ENCODE data around the gene HOXC5. TPM values are rescaled to one million over a fixed set of nuclear protein-coding genes. Genes with fewer than 3 reads are reported as not detected.
A peak's percentile ranks its signal among the peaks of the same experiment; 100 is the strongest.
"Not testable (repeated sequence)": the region's sequence is repeated elsewhere in the genome, so short reads cannot be mapped to it uniquely, and the experiment has no call there.

The HOXC5 gene
- total RNA-seq, 1 donor from 2014 or later, result not detected

DNA sequence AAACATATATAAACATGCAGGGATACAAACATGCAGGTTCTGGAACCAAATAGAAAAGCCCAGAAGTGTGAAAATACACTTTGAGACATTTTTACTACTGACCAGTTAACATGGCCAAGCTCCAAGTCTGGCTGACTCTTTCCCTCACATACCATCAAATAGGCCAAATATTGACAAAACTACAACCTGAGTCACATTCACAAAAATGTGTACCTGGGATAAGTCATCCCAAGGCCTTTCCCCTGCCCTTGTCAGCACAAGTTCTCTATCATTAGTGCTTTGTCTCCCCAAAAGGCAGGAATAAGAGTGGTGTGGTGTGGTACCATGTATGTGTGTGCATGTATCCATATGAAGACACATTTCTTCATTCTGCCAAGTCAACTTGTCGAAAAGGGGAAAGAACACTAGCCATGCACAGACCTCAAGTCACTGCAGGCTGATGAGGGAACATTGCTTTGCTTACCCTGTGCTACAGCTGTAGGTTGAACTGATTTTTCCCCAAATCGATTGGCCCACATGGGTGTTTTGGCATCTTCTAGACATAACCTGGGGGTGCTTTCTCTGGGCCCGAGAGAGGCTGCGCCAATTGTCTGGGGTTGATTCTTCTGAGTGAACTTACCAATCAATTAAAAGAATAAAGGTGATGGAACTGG lies 35.7 kb downstream of the HOXC5 start:
- Mint-ChIP-seq H3K9me3 (no peaks in the 10 kb centered on the region), H3K27ac (no peak overlapping the region), H3K4me3 (no peak overlapping the region), H3K4me1 (no peaks in the 10 kb centered on the region), H3K36me3 (ENCODE audit: low read depth) (no peaks in the 10 kb centered on the region), H3K27me3 (peaks cover 50% of the 10 kb centered on the region)
- no peak for DNase-seq
- intact Hi-C loops (cut with micrococcal nuclease), result no loop called here

DNA sequence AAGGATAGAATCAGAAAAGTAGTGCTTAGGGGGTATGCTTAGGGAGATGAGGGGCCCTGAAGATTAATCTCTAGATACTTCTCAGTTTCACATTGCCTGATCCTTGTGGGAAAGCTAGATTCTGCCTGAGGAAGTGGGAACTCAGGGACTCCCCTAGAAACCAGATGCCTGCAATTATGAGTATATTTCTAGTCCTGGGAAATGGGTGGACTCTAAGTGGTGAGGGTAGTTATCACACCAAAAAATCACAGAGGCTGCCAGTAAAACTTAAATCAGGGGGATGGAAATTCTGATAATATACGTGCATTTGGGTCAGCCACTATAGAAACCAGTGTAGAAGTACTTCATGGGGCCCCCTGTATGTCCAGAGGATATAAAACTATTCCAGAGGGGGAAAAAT lies 39.1 kb downstream of the HOXC5 start:
- Mint-ChIP-seq H3K27me3 (peaks cover 42% of the 10 kb centered on the region), H3K4me1 (no peaks in the 10 kb centered on the region), H3K36me3 (ENCODE audit: low read depth) (no peaks in the 10 kb centered on the region), H3K4me3 (no peak overlapping the region), H3K9me3 (no peaks in the 10 kb centered on the region), H3K27ac (no peak overlapping the region)
- no peak for DNase-seq
- intact Hi-C loops (cut with micrococcal nuclease), result no loop called here

DNA sequence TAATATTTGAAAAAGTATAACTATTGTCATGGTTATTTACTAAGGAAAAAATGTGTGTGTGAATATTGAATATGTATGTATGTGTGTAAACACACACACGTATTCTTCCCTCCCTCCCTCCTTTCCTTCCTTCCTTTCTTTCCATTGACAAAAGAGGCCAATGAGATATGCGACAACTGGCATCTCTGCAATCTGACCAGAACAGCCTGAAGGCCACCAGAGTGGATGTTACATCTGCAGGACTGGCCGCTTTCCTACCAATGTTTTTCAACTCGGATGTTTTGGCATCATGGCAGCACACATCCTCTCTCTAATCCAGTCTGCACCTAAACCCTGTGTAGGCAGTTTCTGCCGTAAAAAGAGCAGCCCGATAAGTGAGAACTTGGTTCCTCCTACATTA lies 41.5 kb downstream of the HOXC5 start:
- no peak overlapping the region for H3K4me3 Mint-ChIP-seq
- intact Hi-C loops (cut with micrococcal nuclease), result no loop called here
- no peaks in the 10 kb centered on the region for H3K4me1 Mint-ChIP-seq
- peaks cover 35% of the 10 kb centered on the region for H3K27me3 Mint-ChIP-seq
- no peak for DNase-seq
- no peaks in the 10 kb centered on the region for H3K9me3 Mint-ChIP-seq
- H3K36me3 Mint-ChIP-seq (ENCODE audit: low read depth), result no peaks in the 10 kb centered on the region
- no peak overlapping the region for H3K27ac Mint-ChIP-seq

DNA sequence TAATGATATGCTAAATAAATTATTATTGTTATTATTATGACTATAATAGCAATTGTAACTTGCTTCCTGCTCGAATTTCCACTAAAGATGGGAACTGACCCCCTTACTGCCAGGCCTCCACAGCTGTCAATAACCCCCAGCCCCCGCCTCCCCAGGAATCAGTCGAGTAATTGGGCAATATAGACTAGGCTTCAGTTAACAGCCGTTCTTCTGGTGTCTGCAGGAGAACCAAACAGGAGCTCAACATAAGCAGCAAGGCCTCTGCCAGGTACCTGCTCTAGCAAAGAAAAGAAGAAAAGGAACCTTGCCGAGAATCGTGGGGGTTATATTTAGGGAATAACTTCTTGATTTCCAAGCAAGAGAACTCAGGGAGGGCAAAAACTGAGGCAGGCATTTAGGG lies 42.6 kb downstream of the HOXC5 start:
- Mint-ChIP-seq H3K27ac (no peak overlapping the region), H3K27me3 (peaks cover 31% of the 10 kb centered on the region), H3K36me3 (ENCODE audit: low read depth) (no peaks in the 10 kb centered on the region), H3K9me3 (no peaks in the 10 kb centered on the region), H3K4me3 (no peak overlapping the region), H3K4me1 (peaks cover 2% of the 10 kb centered on the region)
- no peak for DNase-seq
- intact Hi-C loops (cut with micrococcal nuclease), result no loop called here

GRCh38 chr12:54075974-54076373 lies 43.1 kb downstream of the HOXC5 start:
- Mint-ChIP-seq H3K27me3 (peaks cover 28% of the 10 kb centered on the region), H3K4me1 (peaks cover 6% of the 10 kb centered on the region), H3K4me3 (no peak overlapping the region), H3K9me3 (no peaks in the 10 kb centered on the region), H3K27ac (no peak overlapping the region), H3K36me3 (ENCODE audit: low read depth) (no peaks in the 10 kb centered on the region)
- intact Hi-C loops (cut with micrococcal nuclease), result no loop called here
- DNase-seq, result no peak

GRCh38 chr12:54077843-54078242 lies 45.0 kb downstream of the HOXC5 start:
- H3K27ac Mint-ChIP-seq; DNase-seq; H3K36me3 Mint-ChIP-seq (ENCODE audit: low read depth); intact Hi-C loops (cut with micrococcal nuclease); H3K9me3 Mint-ChIP-seq; H3K4me3 Mint-ChIP-seq: not testable (repeated sequence)
- Mint-ChIP-seq H3K27me3 (peaks cover 19% of the 10 kb centered on the region), H3K4me1 (peaks cover 19% of the 10 kb centered on the region)

DNA sequence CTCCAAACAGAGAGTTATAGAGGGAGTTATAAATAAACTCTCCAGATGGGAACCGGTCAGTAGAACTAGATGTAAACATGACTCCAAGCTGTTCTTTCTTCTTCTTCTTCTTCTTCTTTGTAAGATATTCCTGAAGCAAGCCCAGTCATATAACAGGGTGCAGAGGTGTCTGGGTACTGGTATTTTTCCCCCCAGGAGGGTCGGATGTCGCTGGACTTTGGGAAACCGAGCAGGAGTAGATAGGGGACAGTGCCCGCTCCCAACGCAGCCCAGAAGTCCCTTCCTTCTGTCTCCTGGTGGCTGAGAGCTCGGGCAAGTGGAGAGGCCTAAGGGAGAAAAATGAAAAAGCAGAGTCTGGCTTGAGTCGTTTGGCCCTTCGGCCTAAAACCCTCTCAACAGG lies 46.3 kb downstream of the HOXC5 start:
- DNase-seq; intact Hi-C loops (cut with micrococcal nuclease); H3K9me3 Mint-ChIP-seq; H3K36me3 Mint-ChIP-seq (ENCODE audit: low read depth); H3K4me3 Mint-ChIP-seq: not testable (repeated sequence)
- Mint-ChIP-seq H3K4me1 (peaks cover 27% of the 10 kb centered on the region), H3K27me3 (peaks cover 14% of the 10 kb centered on the region), H3K27ac (peak overlapping the region; percentile 6)

- Mint-ChIP-seq H3K4me1 (peaks cover 27% of the 10 kb centered on the region), H3K27ac (peak overlapping the region; percentile 58), H3K4me3 (peak overlapping the region; percentile 19), H3K27me3 (peaks cover 15% of the 10 kb centered on the region)
- not testable (repeated sequence) for DNase-seq; H3K9me3 Mint-ChIP-seq; H3K36me3 Mint-ChIP-seq (ENCODE audit: low read depth)
- intact Hi-C loops (cut with micrococcal nuclease), result loop anchor here (5.0 kb wide), 1 partner anchor 107 kb away; the partner anchor contains the start of gene SMUG1
Observed at GRCh38 chr12:54080008-54080924, 47.4 kb downstream of the HOXC5 start.

DNA sequence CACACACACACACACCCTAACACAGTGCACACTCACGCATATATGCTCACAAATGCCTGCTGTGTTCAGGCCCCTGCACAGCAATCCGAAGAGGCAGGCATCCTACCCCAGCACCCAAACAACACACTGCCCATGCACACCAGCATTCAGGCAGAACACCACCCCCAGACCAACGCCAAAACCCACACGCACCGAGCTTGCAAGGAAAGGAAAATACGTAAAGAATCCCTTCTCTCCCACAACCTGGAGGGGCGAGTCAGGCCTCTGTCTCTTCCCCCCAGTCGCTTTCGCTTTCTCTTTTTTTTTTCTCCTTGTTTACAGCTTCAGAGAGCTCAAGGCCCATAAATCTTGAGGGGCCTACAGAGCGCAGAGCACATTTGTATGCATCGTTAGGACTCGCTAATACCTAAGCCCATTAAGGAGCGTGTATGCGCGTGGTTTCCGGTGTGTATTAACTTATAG lies 48.2 kb downstream of the HOXC5 start:
- peak; percentile 80 for DNase-seq
- Mint-ChIP-seq H3K4me3 (peak overlapping the region; percentile 87), H3K27ac (peak overlapping the region; percentile 87), H3K4me1 (peaks cover 27% of the 10 kb centered on the region), H3K27me3 (peaks cover 16% of the 10 kb centered on the region)
- H3K9me3 Mint-ChIP-seq; H3K36me3 Mint-ChIP-seq (ENCODE audit: low read depth): not testable (repeated sequence)
- intact Hi-C loops (cut with micrococcal nuclease), result loop anchor here (5.0 kb wide), 1 partner anchor 106 kb away; the partner anchor contains the start of gene SMUG1

GRCh38 chr12:54081581-54082396 lies 48.9 kb downstream of the HOXC5 start:
- peak; percentile 76 for DNase-seq
- intact Hi-C loops (cut with micrococcal nuclease), result loop anchor here (5.0 kb wide), 1 partner anchor 106 kb away; the partner anchor contains the start of gene SMUG1
- H3K36me3 Mint-ChIP-seq (ENCODE audit: low read depth); H3K9me3 Mint-ChIP-seq: not testable (repeated sequence)
- Mint-ChIP-seq H3K4me1 (peaks cover 27% of the 10 kb centered on the region), H3K4me3 (peak overlapping the region; percentile 87), H3K27ac (peak overlapping the region; percentile 87), H3K27me3 (peaks cover 22% of the 10 kb centered on the region)

DNA sequence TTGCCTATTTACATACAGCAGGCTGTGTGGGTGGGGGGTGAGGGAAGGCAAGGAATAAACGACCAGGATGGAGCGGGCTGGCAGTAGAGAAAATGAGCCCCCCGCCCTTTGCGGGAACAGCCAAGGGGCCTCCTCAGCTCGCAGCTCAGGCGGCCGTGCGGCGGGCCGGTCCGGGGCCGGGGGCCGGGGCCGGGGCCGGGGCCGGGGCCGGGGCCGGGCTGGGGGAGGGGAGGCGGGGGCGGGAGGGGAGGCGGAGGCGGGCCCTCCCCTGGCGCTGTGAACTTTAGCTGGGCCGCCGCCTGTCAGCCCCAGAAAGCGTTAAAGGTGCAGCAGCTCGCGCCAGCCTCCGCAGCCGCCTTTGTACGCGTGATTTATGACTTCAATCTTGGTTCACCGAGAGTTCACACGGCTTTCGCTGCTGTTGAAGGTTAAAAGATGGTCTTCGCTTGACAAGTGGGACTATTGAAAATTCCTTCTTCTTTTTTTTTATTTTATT lies 49.6 kb downstream of the HOXC5 start:
- intact Hi-C loops (cut with micrococcal nuclease), result loop anchor here (5.0 kb wide), 1 partner anchor 105 kb away; the partner anchor contains the start of gene SMUG1

More for the DNA sequence above, 49.6 kb downstream of the HOXC5 start:
- Mint-ChIP-seq H3K4me1 (peaks cover 27% of the 10 kb centered on the region), H3K27me3 (peaks cover 19% of the 10 kb centered on the region), H3K4me3 (peak overlapping the region; percentile 87), H3K27ac (peak overlapping the region; percentile 87), H3K36me3 (ENCODE audit: low read depth) (no peaks in the 10 kb centered on the region), H3K9me3 (no peaks in the 10 kb centered on the region)
- DNase-seq, result peak; percentile 79
